CD8-positive, alpha-beta memory T cell (primary cell): Measurements from ENCODE around the gene CWF19L1. TPM values are rescaled to one million over a fixed set of nuclear protein-coding genes. Genes with fewer than 3 reads are reported as not detected.
"Not testable (repeated sequence)": the region's sequence is repeated elsewhere in the genome, so short reads cannot be mapped to it uniquely, and the experiment has no call there.

ENCODE experiments used
- CTCF ChIA-PET: fragments of 350-600 bp; sonication (Branson Sonifier 250); formaldehyde crosslinking; loops from one replicate; lab custom pipeline; 2021; ENCODE audit warnings: antibody characterized with exemption; lab: Charles Lee
- POLR2A ChIA-PET: fragments of 350-600 bp; sonication (Branson Sonifier 250); formaldehyde crosslinking; loops from one replicate; lab custom pipeline; 2021; ENCODE audit warnings: antibody characterized with exemption; lab: Charles Lee
- DNase-seq, 5 donors: peaks; one replicate each; pipeline versions ENCODE4 v3.0.0 to v3.0.0-alpha.2; 2020 to 2022; ENCODE audit warnings: mixed read lengths in 1 of 5
- H3K27ac ChIP-seq: one replicate; pipeline ENCODE4 v1.7.0; 2013; ENCODE audit warnings: low read depth, mild to moderate bottlenecking, low read length, moderate library complexity
- H3K27me3 ChIP-seq: 2 replicates; pipeline ENCODE4 v1.7.0; 2013; ENCODE audit warnings: low read length, mild to moderate bottlenecking; ENCODE audit not compliant: insufficient read depth, poor library complexity, severe bottlenecking
- H3K36me3 ChIP-seq: 2 replicates; pipeline ENCODE4 v1.7.0; 2013; ENCODE audit warnings: mild to moderate bottlenecking, low read length, moderate library complexity; ENCODE audit not compliant: insufficient read depth
- H3K4me1 ChIP-seq: 2 replicates; pipeline ENCODE4 v1.7.0; 2013; ENCODE audit warnings: mild to moderate bottlenecking, low read length, moderate library complexity; ENCODE audit not compliant: insufficient read depth
- H3K4me3 ChIP-seq: 2 replicates; pipeline ENCODE4 v1.7.0; 2013; ENCODE audit warnings: mild to moderate bottlenecking, low read length
- H3K9me3 ChIP-seq: 2 replicates; pipeline ENCODE4 v1.7.0; 2013; ENCODE audit warnings: mild to moderate bottlenecking, low read length
- H3K27ac Mint-ChIP-seq, 8 donors: one replicate each; pipeline ENCODE4 v1.8.0; 2020 to 2021; ENCODE audit warnings: mixed read lengths in 8 of 8, mild to moderate bottlenecking in 6 of 8, inconsistent platforms in 3 of 8, moderate library complexity in 3 of 8
- H3K27me3 Mint-ChIP-seq, 2 donors: one replicate each; pipeline ENCODE4 v1.8.0; 2020 to 2021; ENCODE audit warnings: mixed read lengths in 2 of 2, mild to moderate bottlenecking in 1 of 2, moderate library complexity in 1 of 2
- H3K36me3 Mint-ChIP-seq, 3 donors: one replicate each; pipeline ENCODE4 v1.8.0; 2020 to 2021; ENCODE audit warnings: mixed read lengths in 3 of 3, inconsistent platforms in 1 of 3, mild to moderate bottlenecking in 1 of 3
- H3K4me1 Mint-ChIP-seq, 3 donors: one replicate each; pipeline ENCODE4 v1.8.0; 2020 to 2021; ENCODE audit warnings: mixed read lengths in 3 of 3, inconsistent platforms in 1 of 3, mild to moderate bottlenecking in 1 of 3
- H3K4me3 Mint-ChIP-seq, 7 donors: one replicate each; pipeline ENCODE4 v1.8.0; 2020 to 2021; ENCODE audit warnings: mixed read lengths in 7 of 7, mild to moderate bottlenecking in 6 of 7, moderate library complexity in 4 of 7, inconsistent platforms in 2 of 7
- H3K9me3 Mint-ChIP-seq, 5 donors: one replicate each; pipeline ENCODE4 v1.8.0; 2020 to 2022; ENCODE audit warnings: mixed read lengths in 5 of 5, mild to moderate bottlenecking in 3 of 5, moderate library complexity in 2 of 5, inconsistent platforms in 1 of 5
- polyA plus RNA-seq: library from polyadenylated mRNA; unstranded; fragments of 300-500 nt; fragmentation: Illumina TruSeq; gene quantifications from one replicate; pipeline ENCODE4 v1.2.3, GENCODE V29; 2021
- total RNA-seq, 2 experiments: library from RNA; stranded (reverse); gene quantifications; one replicate each; pipeline ENCODE4 v1.2.3, GENCODE V29; 2021

Gene CWF19L1
- total and polyA plus RNA-seq, 3 experiments from 2014 or later, result 29.9 to 48.5 (median 45.7) TPM

GRCh38 chr10:100285326-100285725 is 17.9 kb upstream of the CWF19L1 start:
- H3K27me3 Mint-ChIP-seq, H3K9me3 ChIP-seq, H3K27me3 ChIP-seq, H3K36me3 ChIP-seq, POLR2A ChIA-PET, DNase-seq, H3K9me3 Mint-ChIP-seq, CTCF ChIA-PET: not testable (repeated sequence)
- Mint-ChIP-seq H3K4me3 (peak overlapping the region; percentile 98 to 100 (median 99)), H3K36me3 (peaks cover 0 to 32% (median 3%) of the 10 kb centered on the region in 3 donors), H3K27ac (peak overlapping the region in 6 of 8 donors; percentile 92 to 99 (median 99)), H3K4me1 (peaks cover 27 to 42% (median 34%) of the 10 kb centered on the region in 3 donors)
- Histone ChIP-seq H3K4me1 (peaks cover 23% of the 10 kb centered on the region), H3K27ac (peak overlapping the region; percentile 82), H3K4me3 (peak overlapping the region; percentile 73)

GRCh38 chr10:100282907-100283306 is 15.5 kb upstream of the CWF19L1 start:
- Histone ChIP-seq H3K27me3 (no peaks in the 10 kb centered on the region), H3K4me1 (peaks cover 23% of the 10 kb centered on the region), H3K9me3 (no peaks in the 10 kb centered on the region), H3K36me3 (peaks cover 7% of the 10 kb centered on the region), H3K4me3 (no peak overlapping the region), H3K27ac (no peak overlapping the region)
- H3K9me3 Mint-ChIP-seq, result peaks cover 0 to 1% (median 0%) of the 10 kb centered on the region in 5 donors
- ChIA-PET POLR2A (no interaction called here), CTCF (no interaction called here)
- H3K27me3 Mint-ChIP-seq, result no peaks in the 10 kb centered on the region
- H3K4me3 Mint-ChIP-seq, result no peak overlapping the region
- H3K36me3 Mint-ChIP-seq, result peaks cover 5 to 46% (median 5%) of the 10 kb centered on the region in 3 donors
- DNase-seq, result no peak
- H3K27ac Mint-ChIP-seq, result no peak overlapping the region
- H3K4me1 Mint-ChIP-seq, result peaks cover 27 to 42% (median 34%) of the 10 kb centered on the region in 3 donors

- H3K27ac ChIP-seq, H3K4me1 Mint-ChIP-seq, H3K9me3 ChIP-seq, POLR2A ChIA-PET, H3K27me3 ChIP-seq, H3K27me3 Mint-ChIP-seq, H3K9me3 Mint-ChIP-seq, H3K4me3 ChIP-seq, H3K4me3 Mint-ChIP-seq, H3K27ac Mint-ChIP-seq, H3K4me1 ChIP-seq, DNase-seq, CTCF ChIA-PET: not testable (repeated sequence)
- H3K36me3 ChIP-seq, result peaks cover 13% of the 10 kb centered on the region
- H3K36me3 Mint-ChIP-seq, result peaks cover 5 to 47% (median 7%) of the 10 kb centered on the region in 3 donors
Observed at GRCh38 chr10:100276971-100277370, 9.5 kb upstream of the CWF19L1 start.

- Mint-ChIP-seq H3K4me3 (peak overlapping the region; percentile 53 to 100 (median 99)), H3K27me3 (no peaks in the 10 kb centered on the region), H3K27ac (peak overlapping the region in 5 of 8 donors; percentile 3 to 86 (median 77)), H3K36me3 (peaks cover 0 to 26% (median 4%) of the 10 kb centered on the region in 3 donors), H3K9me3 (no peaks in the 10 kb centered on the region), H3K4me1 (peaks cover 34 to 54% (median 48%) of the 10 kb centered on the region in 3 donors)
- no peaks in the 10 kb centered on the region for H3K27me3 ChIP-seq
- no peak overlapping the region for H3K27ac ChIP-seq
- H3K4me3 ChIP-seq, result no peak overlapping the region
- no peaks in the 10 kb centered on the region for H3K9me3 ChIP-seq
- peaks cover 7% of the 10 kb centered on the region for H3K36me3 ChIP-seq
- CTCF ChIA-PET, result no interaction called here
- H3K4me1 ChIP-seq, result peaks cover 25% of the 10 kb centered on the region
- no peak for DNase-seq
- POLR2A ChIA-PET, result interaction anchor here (0.7 kb wide), 1 partner anchor 261 kb away, joined by 4 read pairs; no protein-coding TSS in a partner anchor
Observed at GRCh38 chr10:100265821-100266485, 1.5 kb downstream of the CWF19L1 start.

- Histone ChIP-seq H3K4me3 (no peak overlapping the region), H3K27me3 (no peaks in the 10 kb centered on the region), H3K9me3 (no peaks in the 10 kb centered on the region), H3K27ac (no peak overlapping the region), H3K36me3 (peaks cover 58% of the 10 kb centered on the region), H3K4me1 (no peaks in the 10 kb centered on the region)
- ChIA-PET POLR2A (no interaction called here), CTCF (interaction anchor here (1.1 kb wide), 1 partner anchor 11 kb away, joined by 3 read pairs; no protein-coding TSS in a partner anchor)
- H3K4me1 Mint-ChIP-seq, result peaks cover 5 to 12% (median 6%) of the 10 kb centered on the region in 3 donors
- H3K4me3 Mint-ChIP-seq, result no peak overlapping the region
- H3K9me3 Mint-ChIP-seq, result no peaks in the 10 kb centered on the region
- peaks cover 20 to 80% (median 32%) of the 10 kb centered on the region in 3 donors for H3K36me3 Mint-ChIP-seq
- DNase-seq, result no peak
- H3K27me3 Mint-ChIP-seq, result no peaks in the 10 kb centered on the region
- no peak overlapping the region for H3K27ac Mint-ChIP-seq
Observed at GRCh38 chr10:100254191-100254590, 13.2 kb downstream of the CWF19L1 start.

GRCh38 chr10:100253041-100253440 is 14.4 kb downstream of the CWF19L1 start:
- Histone ChIP-seq H3K36me3 (peaks cover 60% of the 10 kb centered on the region), H3K27ac (no peak overlapping the region), H3K9me3 (no peaks in the 10 kb centered on the region), H3K4me3 (no peak overlapping the region), H3K27me3 (no peaks in the 10 kb centered on the region), H3K4me1 (no peaks in the 10 kb centered on the region)
- Mint-ChIP-seq H3K27ac (no peak overlapping the region), H3K36me3 (peaks cover 21 to 81% (median 27%) of the 10 kb centered on the region in 3 donors), H3K4me3 (no peak overlapping the region), H3K27me3 (no peaks in the 10 kb centered on the region), H3K9me3 (no peaks in the 10 kb centered on the region), H3K4me1 (peaks cover 0 to 4% (median under 1%) of the 10 kb centered on the region in 3 donors)
- DNase-seq, result no peak
- ChIA-PET CTCF (no interaction called here), POLR2A (no interaction called here)

- H3K27ac ChIP-seq, result no peak overlapping the region
- Mint-ChIP-seq H3K4me3 (no peak overlapping the region), H3K36me3 (peaks cover 14 to 82% (median 27%) of the 10 kb centered on the region in 3 donors), H3K27me3 (no peaks in the 10 kb centered on the region), H3K9me3 (no peaks in the 10 kb centered on the region), H3K27ac (peak overlapping the region in 2 of 8 donors; percentile 47 to 78), H3K4me1 (peaks cover 0 to 2% (median 0%) of the 10 kb centered on the region in 3 donors)
- ChIA-PET POLR2A (no interaction called here), CTCF (interaction anchor here (1.6 kb wide), 1 partner anchor 26 kb away, joined by 3 read pairs; no protein-coding TSS in a partner anchor)
- H3K27me3 ChIP-seq, result no peaks in the 10 kb centered on the region
- H3K9me3 ChIP-seq, result no peaks in the 10 kb centered on the region
- H3K36me3 ChIP-seq, result peaks cover 50% of the 10 kb centered on the region
- no peak for DNase-seq
- no peaks in the 10 kb centered on the region for H3K4me1 ChIP-seq
- H3K4me3 ChIP-seq, result no peak overlapping the region
Observed at GRCh38 chr10:100248820-100249219, 18.6 kb downstream of the CWF19L1 start.

GRCh38 chr10:100245484-100246220 is 21.8 kb downstream of the CWF19L1 start:
- no peaks in the 10 kb centered on the region for H3K27me3 Mint-ChIP-seq
- H3K27me3 ChIP-seq, result no peaks in the 10 kb centered on the region
- H3K4me3 ChIP-seq, result no peak overlapping the region
- H3K9me3 Mint-ChIP-seq, result no peaks in the 10 kb centered on the region
- ChIA-PET POLR2A (no interaction called here), CTCF (no interaction called here)
- peaks cover 54% of the 10 kb centered on the region for H3K36me3 ChIP-seq
- H3K36me3 Mint-ChIP-seq, result peaks cover 14 to 86% (median 23%) of the 10 kb centered on the region in 3 donors
- no peaks in the 10 kb centered on the region for H3K4me1 ChIP-seq
- peak overlapping the region in 1 of 8 donors; percentile 46 for H3K27ac Mint-ChIP-seq
- DNase-seq, result no peak
- H3K4me3 Mint-ChIP-seq, result no peak overlapping the region
- no peak overlapping the region for H3K27ac ChIP-seq
- peaks cover 1 to 2% (median 1%) of the 10 kb centered on the region in 3 donors for H3K4me1 Mint-ChIP-seq
- no peaks in the 10 kb centered on the region for H3K9me3 ChIP-seq
